Lung (tissue), 12 donors: Measurements from ENCODE around the gene CUBN. TPM values are rescaled to one million over a fixed set of nuclear protein-coding genes. Genes with fewer than 3 reads are reported as not detected.

Source experiments
- ATAC-seq: fragments of 200-7000 bp; cut with Tn5 transposase; one replicate; pipeline ENCODE4 v1.9.1; 2020; ENCODE audit warnings: moderate number of reproducible peaks; ENCODE audit not compliant: insufficient read depth, low FRiP score
- DNase-seq, 3 donors: peaks; one replicate each; pipeline ENCODE4 v3.0.0-alpha.2; 2013 to 2017
- H3K27ac ChIP-seq, 2 donors: one replicate each; pipeline ENCODE4 v1.5.1; 2013; ENCODE audit warnings: mild to moderate bottlenecking in 2 of 2, moderate library complexity in 2 of 2, control low read depth in 1 of 2, inconsistent platforms in 1 of 2, low read depth in 1 of 2, low read length in 1 of 2
- H3K27me3 ChIP-seq, 3 donors: one replicate each; pipeline ENCODE4 v1.5.1; 2013; ENCODE audit warnings: low read length in 2 of 3; ENCODE audit not compliant: control insufficient read depth in 3 of 3, insufficient read depth in 3 of 3
- H3K36me3 ChIP-seq, 4 donors: one replicate each; pipeline ENCODE4 v1.5.1; 2013; ENCODE audit warnings: low read length in 4 of 4, mild to moderate bottlenecking in 1 of 4, moderate library complexity in 1 of 4; ENCODE audit not compliant: control insufficient read depth in 4 of 4, insufficient read depth in 4 of 4
- H3K4me1 ChIP-seq, 5 donors: one replicate each; pipeline ENCODE4 v1.5.1; 2013; ENCODE audit warnings: low read length in 5 of 5, mild to moderate bottlenecking in 2 of 5, moderate library complexity in 1 of 5; ENCODE audit not compliant: control insufficient read depth in 5 of 5, insufficient read depth in 5 of 5
- H3K4me3 ChIP-seq: one replicate; pipeline ENCODE4 v1.5.1; 2013; ENCODE audit warnings: mild to moderate bottlenecking, control low read depth, moderate library complexity
- H3K9ac ChIP-seq, 2 donors: one replicate each; pipeline ENCODE4 v1.5.1; 2013; ENCODE audit warnings: low read length in 2 of 2, control low read depth in 1 of 2; ENCODE audit not compliant: insufficient read depth in 1 of 2
- H3K9me3 ChIP-seq, 4 donors: one replicate each; pipeline ENCODE4 v1.5.1; 2013; ENCODE audit warnings: low read length in 3 of 4, mild to moderate bottlenecking in 1 of 4, moderate library complexity in 1 of 4; ENCODE audit not compliant: control insufficient read depth in 4 of 4, insufficient read depth in 3 of 4
- CTCF ChIP-seq: IDR thresholded peaks from 2 replicates; pipeline ENCODE4 v1.5.1; 2012; ENCODE audit warnings: mild to moderate bottlenecking; ENCODE audit errors: control extremely low read depth, extremely low read depth
- WGBS, 2 donors: extraction: QIAGEN DNeasy Blood & Tissue Kit; methylation state at CpG; one replicate each; pipeline ENCODE4 v1.1.7; 2013; 5-methylcytosine and 5-hydroxymethylcytosine counted together
- polyA plus RNA-seq, 2 donors: library from polyadenylated mRNA; stranded (reverse); fragments of 200-250 nt; gene quantifications; one replicate each; pipeline ENCODE4 v1.2.1, GENCODE V29; 2013
- total RNA-seq, 2 donors: library from RNA; depleted of rRNA in 1 of 2; stranded (reverse); fragments of >200 nt in 1 of 2; gene quantifications; one replicate each; pipeline ENCODE4 v1.2.1, GENCODE V29; 2014 to 2021
- donor health status: control.
- donor health status: control.
- donor health status: Bipolar disorder and iron deficiency.
- donor health status: healthy.
- donor health status: DM: yes; HTN: yes; CAD: no.

Gene CUBN
- total and polyA plus RNA-seq, 4 donors: 0.33 to 5.1 (median 1.0) TPM

- no peak overlapping the region for H3K4me3 ChIP-seq
- DNase-seq (peak in 1 of 3 donors; percentile 36), ATAC-seq (no peak)
- H3K27ac ChIP-seq: no peak overlapping the region
- no peaks in the 10 kb centered on the region for H3K9me3 ChIP-seq
- H3K36me3 ChIP-seq: no peaks in the 10 kb centered on the region
- H3K9ac ChIP-seq: no peak overlapping the region
- no peaks in the 10 kb centered on the region for H3K27me3 ChIP-seq
- peaks cover 0 to 27% (median 2%) of the 10 kb centered on the region in 5 donors for H3K4me1 ChIP-seq
- TF ChIP-seq CTCF: no peak
Observed at GRCh38 chr10:17176091-17176490, 46.5 kb upstream of the CUBN start.

- DNase-seq: no peak
- no peak overlapping the region for H3K4me3 ChIP-seq
- peaks cover 0 to 32% (median 2%) of the 10 kb centered on the region in 5 donors for H3K4me1 ChIP-seq
- no peaks in the 10 kb centered on the region for H3K9me3 ChIP-seq
- H3K27me3 ChIP-seq: no peaks in the 10 kb centered on the region
- peak overlapping the region in 1 of 2 donors; percentile 15 for H3K27ac ChIP-seq
- TF ChIP-seq CTCF: no peak
- H3K9ac ChIP-seq: no peak overlapping the region
- H3K36me3 ChIP-seq: no peaks in the 10 kb centered on the region
- 41 to 44% methylated on average over 4 of the region's 4 CpGs for WGBS, 2 donors
- ATAC-seq: no peak
Observed at GRCh38 chr10:17175551-17175950, 45.9 kb upstream of the CUBN start.

GRCh38 chr10:17174626-17175025 is 45.0 kb upstream of the CUBN start:
- no peak overlapping the region for H3K9ac ChIP-seq
- DNase-seq (no peak), ATAC-seq (no peak)
- TF ChIP-seq CTCF: no peak
- H3K4me1 ChIP-seq: peaks cover 0 to 42% (median 2%) of the 10 kb centered on the region in 5 donors
- H3K4me3 ChIP-seq: no peak overlapping the region
- H3K27me3 ChIP-seq: no peaks in the 10 kb centered on the region
- H3K27ac ChIP-seq: no peak overlapping the region
- no peaks in the 10 kb centered on the region for H3K9me3 ChIP-seq
- H3K36me3 ChIP-seq: no peaks in the 10 kb centered on the region

- no peak overlapping the region for H3K4me3 ChIP-seq
- no peak overlapping the region for H3K27ac ChIP-seq
- ATAC-seq (no peak), DNase-seq (peak; percentile 52 to 91 (median 86))
- no peak for TF ChIP-seq CTCF
- H3K9ac ChIP-seq: peak overlapping the region in 1 of 2 donors; percentile 69
- peaks cover 0 to 2% (median 0%) of the 10 kb centered on the region in 4 donors for H3K36me3 ChIP-seq
- no peaks in the 10 kb centered on the region for H3K9me3 ChIP-seq
- WGBS, 2 donors: 80 to 81% methylated on average over 4 of the region's 4 CpGs
- no peaks in the 10 kb centered on the region for H3K27me3 ChIP-seq
- peaks cover 2 to 48% (median 4%) of the 10 kb centered on the region in 5 donors for H3K4me1 ChIP-seq
Observed at GRCh38 chr10:17171141-17171641, 41.6 kb upstream of the CUBN start.
